Retina (tissue), 1 donor: ENCODE data around the gene ORC6.

ENCODE experiments used
- DNase-seq: peaks from one replicate; pipeline ENCODE4 v3.0.0-alpha.2; 2016

Gene ORC6

GRCh38 chr16:46732561-46732960 is 43.1 kb downstream of the ORC6 start:
- no peak for DNase-seq

- no peak for DNase-seq
Observed at GRCh38 chr16:46733319-46733830, 43.9 kb downstream of the ORC6 start.

DNA sequence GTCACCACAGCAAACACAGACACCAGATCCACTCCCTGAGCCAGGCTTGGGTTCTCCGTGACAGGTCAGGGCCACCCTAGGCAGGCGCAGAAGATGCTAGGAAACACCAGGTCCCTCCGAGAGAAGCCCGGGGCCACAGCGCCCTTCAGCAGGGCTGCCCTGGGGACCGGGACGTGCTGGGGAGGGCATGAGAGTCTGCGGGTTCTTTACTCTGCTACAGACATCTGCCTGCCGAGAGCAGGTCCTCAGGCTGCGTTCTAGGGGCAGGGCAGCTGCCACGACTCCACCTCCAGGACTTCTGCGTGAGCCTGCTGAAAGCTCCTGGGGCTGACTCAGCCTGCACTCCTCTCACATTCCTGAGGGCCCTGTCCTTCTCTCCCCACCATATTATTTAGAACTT is 47.2 kb downstream of the ORC6 start:
- DNase-seq: no peak

DNA sequence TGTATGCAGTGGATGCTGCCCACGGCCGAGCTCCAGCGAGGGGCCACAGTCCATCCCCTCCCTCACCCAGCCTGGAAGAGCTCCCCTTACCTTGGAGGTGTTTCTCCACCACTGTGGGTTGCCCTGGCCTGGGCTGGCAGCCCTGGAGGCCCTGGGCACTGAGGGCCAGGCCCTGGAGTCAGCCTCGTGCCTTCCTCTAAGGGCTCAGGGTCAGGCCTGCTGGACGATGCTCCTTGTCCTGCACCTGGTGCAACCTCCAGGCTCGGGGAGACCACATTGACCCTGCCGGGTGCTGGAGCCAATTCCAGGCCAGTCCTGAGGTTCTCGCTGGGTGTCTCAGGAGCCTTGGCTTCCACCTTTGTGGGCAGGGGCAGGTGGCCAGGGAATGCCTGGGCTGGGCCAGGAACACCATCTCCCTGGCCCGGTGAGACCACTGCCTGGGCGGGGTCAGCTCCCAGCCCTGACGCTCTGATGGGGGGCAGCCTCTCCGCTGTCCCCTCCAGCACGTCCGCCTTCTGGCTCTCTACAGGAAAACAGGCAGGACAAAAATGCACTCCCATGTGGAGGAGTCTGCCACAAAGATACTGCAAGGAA is 48.3 kb downstream of the ORC6 start:
- no peak for DNase-seq

- DNase-seq: no peak
Observed at GRCh38 chr16:46739934-46740333, 50.5 kb downstream of the ORC6 start.

DNA sequence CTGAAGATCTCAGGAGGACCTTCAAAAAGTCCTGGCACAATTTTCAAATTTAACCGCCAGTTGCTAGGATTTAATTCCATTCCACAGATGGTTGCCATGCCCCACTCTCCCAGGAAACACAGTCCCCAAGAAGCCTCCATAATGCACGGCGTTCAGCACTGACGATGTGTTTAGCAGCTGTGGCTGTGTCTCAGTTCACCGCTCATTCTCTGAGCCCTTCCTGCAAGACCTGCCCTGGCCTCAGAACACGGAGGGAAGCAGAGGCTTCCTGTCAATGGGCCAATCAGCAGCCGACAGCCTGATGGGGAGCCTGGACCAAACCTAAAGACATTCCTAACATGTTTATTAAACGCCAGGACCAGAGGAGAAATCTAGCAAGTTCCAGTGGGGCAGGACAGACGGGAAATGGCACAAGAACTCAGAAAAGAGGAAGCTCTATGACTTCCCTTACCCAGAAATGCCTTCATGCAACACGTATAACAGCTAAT is 53.8 kb downstream of the ORC6 start:
- DNase-seq: no peak

DNA sequence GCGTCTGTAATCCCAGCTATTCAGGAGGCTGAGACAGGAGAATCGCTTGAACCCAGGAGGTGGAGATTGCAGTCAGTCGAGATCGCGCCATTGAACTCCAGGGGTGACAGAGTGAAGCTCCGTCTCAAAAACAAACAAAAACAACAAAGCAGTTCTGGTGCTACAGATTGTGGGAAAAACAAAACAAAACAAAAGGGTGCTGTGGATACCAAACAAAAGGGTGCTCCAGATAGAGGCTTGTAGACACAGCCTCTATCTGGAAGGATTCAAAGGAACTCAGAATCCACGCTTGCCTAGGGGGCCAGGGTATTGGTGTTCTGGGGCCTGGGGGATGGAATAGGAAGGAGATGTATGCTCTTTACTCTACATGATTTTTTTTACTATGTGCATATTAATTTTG is 56.2 kb downstream of the ORC6 start:
- DNase-seq: no peak

DNA sequence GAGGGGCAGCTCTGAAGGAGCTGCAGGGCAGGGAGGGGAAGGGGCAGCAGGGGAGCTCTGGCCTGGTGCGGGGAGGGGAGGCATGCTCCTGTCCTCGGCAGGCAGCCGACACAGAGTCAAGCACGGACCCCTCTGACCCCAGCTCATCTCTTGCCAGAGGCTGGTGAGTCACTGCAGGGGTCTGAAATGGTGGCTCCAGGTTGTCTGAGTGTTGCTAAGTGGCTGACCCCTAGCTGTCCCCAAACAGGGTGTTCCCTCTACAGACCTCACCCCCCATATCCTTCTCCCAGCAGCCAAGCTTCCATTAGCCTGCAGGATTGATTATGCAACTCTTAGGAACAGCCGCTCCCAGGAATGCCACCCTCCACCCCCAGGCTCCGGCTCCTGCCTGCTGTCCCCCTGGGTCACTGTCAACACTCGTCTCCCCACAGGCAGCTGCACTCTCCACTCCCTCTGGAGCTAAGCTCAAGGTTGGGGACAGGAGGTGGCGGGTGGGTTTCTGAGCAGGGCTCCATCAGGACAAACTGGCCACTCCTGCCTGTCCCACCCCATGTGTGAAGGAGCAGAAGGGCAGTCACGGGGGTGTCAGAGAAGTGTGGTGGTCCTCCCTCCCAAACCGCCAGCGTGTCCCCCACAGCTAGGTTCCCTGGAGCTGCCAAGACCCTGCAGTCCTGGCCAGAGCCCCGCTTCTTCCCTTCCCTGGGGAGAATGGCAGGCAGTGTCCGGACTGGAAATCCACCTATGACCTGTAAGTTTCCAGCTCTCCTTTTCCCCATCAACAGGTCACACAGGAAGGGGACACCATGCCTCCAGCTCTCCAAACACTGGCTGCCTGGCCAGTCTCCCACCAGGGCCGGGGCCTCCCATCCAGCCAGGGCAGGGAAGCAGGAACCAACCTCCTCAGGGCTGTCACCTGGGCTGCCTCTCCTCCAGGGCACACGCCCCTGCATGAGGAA is 57.6 kb downstream of the ORC6 start:
- DNase-seq: peak; percentile 14
